ENCODE data around the gene FAH.
"Not testable (repeated sequence)": the region's sequence is repeated elsewhere in the genome, so short reads cannot be mapped to it uniquely, and the experiment has no call there.

Gene FAH

GRCh38 chr15:80152896-80153876 lies at the start of gene FAH:
FAH (plus strand) TSS chr15:80152999; CDS start chr15:80153055, 56 bp downstream.
- no peak for DNase-seq

GRCh38 chr15:80105193-80105592 lies 47.6 kb upstream of the FAH start:
- no peak for DNase-seq

GRCh38 chr15:80105595-80105994 lies 47.2 kb upstream of the FAH start:
- DNase-seq = no peak

GRCh38 chr15:80106051-80106450 lies 46.7 kb upstream of the FAH start:
- DNase-seq = no peak

- DNase-seq = no peak
Measured at GRCh38 chr15:80107204-80107603, 45.6 kb upstream of the FAH start.

- DNase-seq = no peak
Measured at GRCh38 chr15:80107774-80108173, 45.0 kb upstream of the FAH start.

GRCh38 chr15:80109388-80109787 lies 43.4 kb upstream of the FAH start:
- no peak for DNase-seq

- no peak for DNase-seq
Measured at GRCh38 chr15:80110920-80111319, 41.9 kb upstream of the FAH start.

- no peak for DNase-seq
Measured at GRCh38 chr15:80114114-80114513, 38.7 kb upstream of the FAH start.

- no peak for DNase-seq
Measured at GRCh38 chr15:80115021-80115420, 37.8 kb upstream of the FAH start.

GRCh38 chr15:80118956-80119355 lies 33.8 kb upstream of the FAH start:
- DNase-seq = no peak

GRCh38 chr15:80120636-80121035 lies 32.2 kb upstream of the FAH start:
- DNase-seq = no peak

GRCh38 chr15:80121546-80121945 lies 31.3 kb upstream of the FAH start:
- no peak for DNase-seq

GRCh38 chr15:80123034-80123433 lies 29.8 kb upstream of the FAH start:
- DNase-seq = no peak

GRCh38 chr15:80127253-80127652 lies 25.5 kb upstream of the FAH start:
- DNase-seq = not testable (repeated sequence)

GRCh38 chr15:80127911-80128310 lies 24.9 kb upstream of the FAH start:
- no peak for DNase-seq

GRCh38 chr15:80132382-80132781 lies 20.4 kb upstream of the FAH start:
- no peak for DNase-seq

- no peak for DNase-seq
Measured at GRCh38 chr15:80136854-80137253, 15.9 kb upstream of the FAH start.

GRCh38 chr15:80138961-80139360 lies 13.8 kb upstream of the FAH start:
- DNase-seq = no peak

- DNase-seq = no peak
Measured at GRCh38 chr15:80140909-80141308, 11.9 kb upstream of the FAH start.

- DNase-seq = no peak
Measured at GRCh38 chr15:80141916-80142598, 10.7 kb upstream of the FAH start.

GRCh38 chr15:80142646-80143045 lies 10.2 kb upstream of the FAH start:
- no peak for DNase-seq

- no peak for DNase-seq
Measured at GRCh38 chr15:80151148-80151547, 1.7 kb upstream of the FAH start.

- DNase-seq = no peak
Measured at GRCh38 chr15:80151576-80151975, 1.2 kb upstream of the FAH start.
